ENCODE results near the gene TMEM151B.

TMEM151B gene

GRCh38 chr6:44264154-44265006, 5.9 kb upstream of the TMEM151B start:
- TF ChIP-seq CTCF (conservative IDR thresholded peaks at IDR 0.05) (no peak), ZFX (IDR thresholded peaks at IDR 0.05) (no peak)
- H3K27ac ChIP-seq = peak overlapping the region; percentile 76

GRCh38 chr6:44265007-44265721, 5.1 kb upstream of the TMEM151B start, which contains the start of gene NFKBIE:
Gene NFKBIE (minus strand): TSS chr6:44265551. CDS start chr6:44265346, 205 bp downstream.
- peak within 1 kb of the TSS; percentile 76 for H3K27ac ChIP-seq
- peak; percentile 38 for TF ChIP-seq CTCF (conservative IDR thresholded peaks at IDR 0.05)
- TF ChIP-seq ZFX (IDR thresholded peaks at IDR 0.05) = peak; percentile 58; the same call in 1 of the 2 replicates

GRCh38 chr6:44265722-44266233, 4.5 kb upstream of the TMEM151B start:
- H3K27ac ChIP-seq = peak overlapping the region; percentile 76
- TF ChIP-seq ZFX (IDR thresholded peaks at IDR 0.05) = no peak
- TF ChIP-seq CTCF (conservative IDR thresholded peaks at IDR 0.05) = no peak

GRCh38 chr6:44266347-44266746, 3.9 kb upstream of the TMEM151B start:
- no peak for TF ChIP-seq ZFX (IDR thresholded peaks at IDR 0.05)
- TF ChIP-seq CTCF (conservative IDR thresholded peaks at IDR 0.05) = no peak
- H3K27ac ChIP-seq = no peak overlapping the region

- TF ChIP-seq CTCF (conservative IDR thresholded peaks at IDR 0.05) (no peak), ZFX (IDR thresholded peaks at IDR 0.05) (no peak)
- H3K27ac ChIP-seq = no peak overlapping the region
Measured at GRCh38 chr6:44267252-44267651, 3.0 kb upstream of the TMEM151B start.

- H3K27ac ChIP-seq = no peak overlapping the region
- no peak for TF ChIP-seq ZFX (IDR thresholded peaks at IDR 0.05)
- peak; percentile 97 for TF ChIP-seq CTCF (conservative IDR thresholded peaks at IDR 0.05)
Measured at GRCh38 chr6:44268095-44268628, 2.1 kb upstream of the TMEM151B start.
